ENCODE measurements around the gene OTX2.

OTX2 gene

GRCh38 chr14:56821805-56822610 is 11.7 kb upstream of the OTX2 start:
- Histone ChIP-seq H3K4me1 (ENCODE audit: control insufficient read depth, insufficient read depth, low read length) (peaks cover 11% of the 10 kb centered on the region), H3K27ac (ENCODE audit: extremely low read depth, low read depth, low read length) (no peak overlapping the region), H3K9me3 (ENCODE audit: control insufficient read depth, insufficient read depth, low read depth, low read length) (no peaks in the 10 kb centered on the region), H3K36me3 (ENCODE audit: control insufficient read depth in 2 of 2, insufficient read depth in 1 of 2, low read length in 2 of 2) (no peaks in the 10 kb centered on the region), H3K4me3 (ENCODE audit: low read depth, low read length) (no peak overlapping the region)
- POLR2A ChIA-PET, result no interaction called here
- TF ChIP-seq ZNF843 (tag by site-specific recombination; IDR thresholded peaks at IDR 0.05), result 0 out of 2 replicates have a peak, but pooled peaks have one; percentile 37
- no peak for TF ChIP-seq ZNF292 (tag by site-specific recombination; IDR thresholded peaks at IDR 0.05; ENCODE audit: borderline replicate concordance, low read depth)
- CTCF ChIA-PET, result no interaction called here

- TF ChIP-seq ZNF211 (tag by site-specific recombination; IDR thresholded peaks at IDR 0.05; ENCODE audit: low read depth), result no peak
- TF ChIP-seq, protein P1, sequence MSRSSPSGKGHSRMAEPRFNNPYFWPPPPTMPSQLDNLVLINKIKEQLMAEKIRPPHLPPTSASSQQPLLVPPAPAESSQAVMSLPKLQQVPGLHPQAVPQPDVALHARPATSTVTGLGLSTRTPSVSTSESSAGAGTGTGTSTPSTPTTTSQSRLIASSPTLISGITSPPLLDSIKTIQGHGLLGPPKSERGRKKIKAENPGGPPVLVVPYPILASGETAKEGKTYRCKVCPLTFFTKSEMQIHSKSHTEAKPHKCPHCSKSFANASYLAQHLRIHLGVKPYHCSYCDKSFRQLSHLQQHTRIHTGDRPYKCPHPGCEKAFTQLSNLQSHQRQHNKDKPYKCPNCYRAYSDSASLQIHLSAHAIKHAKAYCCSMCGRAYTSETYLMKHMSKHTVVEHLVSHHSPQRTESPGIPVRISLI (tag by site-specific recombination; IDR thresholded peaks at IDR 0.05), result no peak
- no peak for TF ChIP-seq ZNF10 (tag by site-specific recombination; IDR thresholded peaks at IDR 0.05)
- no peak for TF ChIP-seq ZNF266 (tag by site-specific recombination; IDR thresholded peaks at IDR 0.05; ENCODE audit: low read depth)
- no peak for TF ChIP-seq ZBTB8A (tag by site-specific recombination; IDR thresholded peaks at IDR 0.05)
- TF ChIP-seq ZNF704 (tag by site-specific recombination; IDR thresholded peaks at IDR 0.05), result no peak
- TF ChIP-seq ZNF214 (tag by site-specific recombination; IDR thresholded peaks at IDR 0.05; ENCODE audit: borderline replicate concordance), result no peak
- TF ChIP-seq ZNF311 (tag by site-specific recombination; IDR thresholded peaks at IDR 0.05; ENCODE audit: borderline replicate concordance), result no peak
- no peak for TF ChIP-seq ZEB2 (tag by site-specific recombination; IDR thresholded peaks at IDR 0.05)
- TF ChIP-seq FEZF1 (tag by site-specific recombination; IDR thresholded peaks at IDR 0.05), result no peak
- no peak for TF ChIP-seq ZNF785 (tag by site-specific recombination; IDR thresholded peaks at IDR 0.05)
- TF ChIP-seq ZNF707 (tag by site-specific recombination; IDR thresholded peaks at IDR 0.05), result no peak
- TF ChIP-seq ZFP37 (tag by site-specific recombination; IDR thresholded peaks at IDR 0.05), result no peak
- Histone ChIP-seq H3K9me3 (ENCODE audit: control insufficient read depth, insufficient read depth, low read depth, low read length) (no peaks in the 10 kb centered on the region), H3K4me1 (ENCODE audit: control insufficient read depth, insufficient read depth, low read length) (peaks cover 11% of the 10 kb centered on the region), H3K36me3 (ENCODE audit: control insufficient read depth in 2 of 2, insufficient read depth in 1 of 2, low read length in 2 of 2) (no peaks in the 10 kb centered on the region), H3K27ac (ENCODE audit: extremely low read depth, low read depth, low read length) (no peak overlapping the region), H3K4me3 (ENCODE audit: low read depth, low read length) (no peak overlapping the region)
- POLR2A ChIA-PET, result no interaction called here
- CTCF ChIA-PET, result no interaction called here
These were observed 10.9 kb upstream of the OTX2 start for GRCh38 chr14:56821177-56821576.

DNA sequence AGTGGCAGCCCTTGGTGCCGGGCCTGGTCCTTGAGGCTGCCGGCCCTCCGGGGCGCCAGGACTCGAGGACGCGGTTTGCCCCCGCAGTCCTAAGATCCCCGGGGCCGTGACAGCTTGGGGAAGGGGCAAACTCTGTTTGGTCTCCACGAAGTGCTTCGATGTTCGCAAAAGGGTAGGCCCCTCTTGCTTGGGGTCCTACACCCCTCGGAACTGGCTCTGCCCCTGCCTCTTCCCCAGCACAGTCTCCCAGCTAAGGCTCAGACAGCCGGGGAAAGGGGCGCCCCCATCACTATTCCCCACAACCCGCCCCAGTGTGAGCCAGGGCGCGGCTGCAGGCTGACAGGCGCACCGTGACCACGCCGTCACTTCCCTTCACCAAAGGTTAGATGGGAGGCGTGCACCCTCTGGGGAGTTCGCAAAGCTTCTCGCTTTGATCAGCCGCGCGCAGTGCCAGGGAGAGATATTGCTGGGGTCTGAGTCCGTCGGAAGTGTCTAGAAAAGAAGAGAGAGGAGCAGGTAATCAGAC is 7.2 kb upstream of the OTX2 start:
- Histone ChIP-seq H3K27ac (ENCODE audit: extremely low read depth, low read depth, low read length) (no peak overlapping the region), H3K36me3 (ENCODE audit: control insufficient read depth in 2 of 2, insufficient read depth in 1 of 2, low read length in 2 of 2) (no peaks in the 10 kb centered on the region), H3K4me1 (ENCODE audit: control insufficient read depth, insufficient read depth, low read length) (peaks cover 11% of the 10 kb centered on the region), H3K4me3 (ENCODE audit: low read depth, low read length) (no peak overlapping the region), H3K9me3 (ENCODE audit: control insufficient read depth, insufficient read depth, low read depth, low read length) (no peaks in the 10 kb centered on the region)
- POLR2A ChIA-PET, result no interaction called here
- TF ChIP-seq, protein P2, sequence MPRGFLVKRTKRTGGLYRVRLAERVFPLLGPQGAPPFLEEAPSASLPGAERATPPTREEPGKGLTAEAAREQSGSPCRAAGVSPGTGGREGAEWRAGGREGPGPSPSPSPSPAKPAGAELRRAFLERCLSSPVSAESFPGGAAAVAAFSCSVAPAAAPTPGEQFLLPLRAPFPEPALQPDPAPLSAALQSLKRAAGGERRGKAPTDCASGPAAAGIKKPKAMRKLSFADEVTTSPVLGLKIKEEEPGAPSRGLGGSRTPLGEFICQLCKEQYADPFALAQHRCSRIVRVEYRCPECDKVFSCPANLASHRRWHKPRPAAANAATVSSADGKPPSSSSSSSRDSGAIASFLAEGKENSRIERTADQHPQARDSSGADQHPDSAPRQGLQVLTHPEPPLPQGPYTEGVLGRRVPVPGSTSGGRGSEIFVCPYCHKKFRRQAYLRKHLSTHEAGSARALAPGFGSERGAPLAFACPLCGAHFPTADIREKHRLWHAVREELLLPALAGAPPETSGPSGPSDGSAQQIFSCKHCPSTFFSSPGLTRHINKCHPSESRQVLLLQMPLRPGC (tag by site-specific recombination; IDR thresholded peaks at IDR 0.05), result no peak
- TF ChIP-seq ZNF148 (tag by site-specific recombination; IDR thresholded peaks at IDR 0.05; ENCODE audit: borderline replicate concordance) (no peak), GLIS2 (tag by site-specific recombination; IDR thresholded peaks at IDR 0.05) (no peak), ZBTB6 (tag by site-specific recombination; IDR thresholded peaks at IDR 0.05) (no peak), ZNF211 (tag by site-specific recombination; IDR thresholded peaks at IDR 0.05; ENCODE audit: low read depth) (no peak), ZNF121 (tag by site-specific recombination; IDR thresholded peaks at IDR 0.05) (no peak), OVOL3 (tag by site-specific recombination; IDR thresholded peaks at IDR 0.05) (no peak), ZNF76 (tag by site-specific recombination; IDR thresholded peaks at IDR 0.05; ENCODE audit: borderline replicate concordance, low read depth) (no peak), ZNF416 (tag by site-specific recombination; IDR thresholded peaks at IDR 0.05) (no peak), PRDM1 (tag by site-specific recombination; IDR thresholded peaks at IDR 0.05) (no peak), ZNF311 (tag by site-specific recombination; IDR thresholded peaks at IDR 0.05; ENCODE audit: borderline replicate concordance) (no peak)
- CTCF ChIA-PET, result no interaction called here

Measured in HEK293 (cell line).